H9 (cell line): ENCODE measurements around the gene CCT4. TPM values are rescaled to one million over a fixed set of nuclear protein-coding genes. Genes with fewer than 3 reads are reported as not detected.

Experiments
- DNase-seq: peaks from one replicate; pipeline ENCODE4 v3.0.0-alpha.2; 2017
- H2AFZ ChIP-seq: one replicate; pipeline ENCODE4 v1.6.1; 2013; ENCODE audit warnings: mild to moderate bottlenecking, low read length, control low read depth, moderate library complexity
- H2AK5ac ChIP-seq: 2 replicates; pipeline ENCODE4 v1.6.1; 2013; ENCODE audit warnings: low read length, control low read depth, mixed read lengths; ENCODE audit not compliant: insufficient read length
- H2BK120ac ChIP-seq: one replicate; pipeline ENCODE4 v1.6.1; 2013; ENCODE audit warnings: low read depth, mild to moderate bottlenecking, low read length, control low read depth, inconsistent platforms; ENCODE audit not compliant: poor library complexity, severe bottlenecking
- H2BK12ac ChIP-seq: 2 replicates; pipeline ENCODE4 v1.6.1; 2013; ENCODE audit warnings: low read length, control low read depth, mixed read lengths, low read depth; ENCODE audit not compliant: insufficient read length
- H2BK15ac ChIP-seq: 2 replicates; pipeline ENCODE4 v1.6.1; 2013; ENCODE audit warnings: low read depth, low read length, control low read depth
- H2BK20ac ChIP-seq: one replicate; pipeline ENCODE4 v1.6.1; 2013; ENCODE audit warnings: low read depth, mild to moderate bottlenecking, low read length, control low read depth, inconsistent platforms; ENCODE audit not compliant: poor library complexity, severe bottlenecking
- H2BK5ac ChIP-seq: 2 replicates; pipeline ENCODE4 v1.6.1; 2013; ENCODE audit warnings: low read length, control low read depth, mixed read lengths; ENCODE audit not compliant: insufficient read length
- H3K14ac ChIP-seq: 2 replicates; pipeline ENCODE4 v1.6.1; 2013; ENCODE audit warnings: low read length, control low read depth; ENCODE audit not compliant: insufficient read depth
- H3K18ac ChIP-seq: 2 replicates; pipeline ENCODE4 v1.6.1; 2013; ENCODE audit warnings: low read depth, mild to moderate bottlenecking, mixed read lengths, low read length, control low read depth; ENCODE audit not compliant: insufficient read length
- H3K23ac ChIP-seq: 2 replicates; pipeline ENCODE4 v1.6.1; 2013; ENCODE audit warnings: low read length, control low read depth, mixed read lengths, low read depth; ENCODE audit not compliant: insufficient read length
- H3K23me2 ChIP-seq: 2 replicates; pipeline ENCODE4 v1.6.1; 2013; ENCODE audit warnings: low read depth, mild to moderate bottlenecking, mixed read lengths, low read length, control low read depth; ENCODE audit not compliant: insufficient read length, poor library complexity, severe bottlenecking
- H3K27ac ChIP-seq: 2 replicates; pipeline ENCODE4 v1.5.1; 2013; ENCODE audit warnings: low read length, control low read depth, mixed read lengths, low read depth; ENCODE audit not compliant: insufficient read length
- H3K27me3 ChIP-seq: 2 replicates; pipeline ENCODE4 v1.6.1; 2013; ENCODE audit warnings: low read length, control low read depth, inconsistent platforms; ENCODE audit not compliant: insufficient read depth
- H3K4ac ChIP-seq: 2 replicates; pipeline ENCODE4 v1.6.1; 2013; ENCODE audit warnings: low read depth, mild to moderate bottlenecking, control low read depth, inconsistent platforms, low read length, moderate library complexity
- H3K4me1 ChIP-seq: 2 replicates; pipeline ENCODE4 v1.6.1; 2013; ENCODE audit warnings: low read length, control low read depth, inconsistent platforms; ENCODE audit not compliant: insufficient read depth
- H3K4me2 ChIP-seq: 2 replicates; pipeline ENCODE4 v1.6.1; 2013; ENCODE audit warnings: low read length, control low read depth, mixed read lengths; ENCODE audit not compliant: insufficient read length, insufficient read depth
- H3K56ac ChIP-seq: 2 replicates; pipeline ENCODE4 v1.6.1; 2013; ENCODE audit warnings: low read depth, mild to moderate bottlenecking, mixed read lengths, low read length, control low read depth; ENCODE audit not compliant: insufficient read length
- H3K79me1 ChIP-seq: 2 replicates; pipeline ENCODE4 v1.6.1; 2013; ENCODE audit warnings: low read depth, mild to moderate bottlenecking, moderate library complexity, low read length, control low read depth, inconsistent platforms; ENCODE audit not compliant: insufficient read depth, poor library complexity, severe bottlenecking
- H3K79me2 ChIP-seq: 2 replicates; pipeline ENCODE4 v1.6.1; 2013; ENCODE audit warnings: low read length, control low read depth, inconsistent platforms; ENCODE audit not compliant: insufficient read depth
- H3K9ac ChIP-seq: 2 replicates; pipeline ENCODE4 v1.6.1; 2013; ENCODE audit warnings: low read length, control low read depth, mixed read lengths; ENCODE audit not compliant: insufficient read length; ENCODE audit errors: extremely low read depth
- H3K9me3 ChIP-seq: one replicate; pipeline ENCODE4 v1.6.1; 2013; ENCODE audit warnings: low read depth, low read length, inconsistent platforms; ENCODE audit not compliant: control insufficient read depth
- H3T11ph ChIP-seq: one replicate; pipeline ENCODE4 v1.6.1; 2013; ENCODE audit warnings: mild to moderate bottlenecking, low read length, control low read depth, inconsistent platforms
- H4K20me1 ChIP-seq: one replicate; pipeline ENCODE4 v1.6.1; 2013; ENCODE audit not compliant: control insufficient read depth, insufficient read length, insufficient read depth
- H4K5ac ChIP-seq: 2 replicates; pipeline ENCODE4 v1.6.1; 2013; ENCODE audit warnings: low read depth, mild to moderate bottlenecking, mixed read lengths, low read length, control low read depth; ENCODE audit not compliant: insufficient read length
- H4K8ac ChIP-seq: replicated peaks from 2 replicates; pipeline ENCODE4 v1.6.1; 2013; ENCODE audit warnings: low read length, control low read depth, mixed read lengths, low read depth; ENCODE audit not compliant: insufficient read length
- H4K91ac ChIP-seq: 2 replicates; pipeline ENCODE4 v1.6.1; 2013; ENCODE audit warnings: low read depth, mild to moderate bottlenecking, moderate library complexity, mixed read lengths, low read length, control low read depth; ENCODE audit not compliant: insufficient read length
- H3K27ac Mint-ChIP-seq, 3 experiments: 2 replicates in 2 of 3; 3 replicates in 1 of 3; pipeline ENCODE4 v1.8.0; 2020 to 2021; ENCODE audit warnings: mixed read lengths in 3 of 3, mild to moderate bottlenecking in 1 of 3, moderate library complexity in 1 of 3
- H3K27me3 Mint-ChIP-seq: 2 replicates; pipeline ENCODE4 v1.8.0; 2021; ENCODE audit warnings: low read depth, mild to moderate bottlenecking, moderate library complexity, mixed read lengths
- H3K36me3 Mint-ChIP-seq, 3 experiments: 2 replicates in 2 of 3; 3 replicates in 1 of 3; pipeline ENCODE4 v1.8.0; 2020 to 2021; ENCODE audit warnings: low read depth in 3 of 3, mixed read lengths in 3 of 3; ENCODE audit not compliant: insufficient read depth in 1 of 3
- H3K4me1 Mint-ChIP-seq, 2 experiments: 2 replicates each; pipeline ENCODE4 v1.8.0; 2020; ENCODE audit warnings: mixed read lengths in 2 of 2
- H3K4me3 Mint-ChIP-seq, 2 experiments: 2 replicates in 1 of 2; 3 replicates in 1 of 2; pipeline ENCODE4 v1.8.0; 2020 to 2021; ENCODE audit warnings: mild to moderate bottlenecking in 2 of 2, mixed read lengths in 2 of 2, moderate library complexity in 1 of 2
- H3K9me3 Mint-ChIP-seq, 2 experiments: 2 replicates in 1 of 2; 3 replicates in 1 of 2; pipeline ENCODE4 v1.8.0; 2020; ENCODE audit warnings: mild to moderate bottlenecking in 2 of 2, mixed read lengths in 2 of 2, moderate library complexity in 1 of 2
- CTCF ChIP-seq: fragments of 200-600 bp; sonication (generic); conservative IDR thresholded peaks from 3 replicates; pipeline ENCODE4 v1.8.0; 2021; ENCODE audit warnings: antibody characterized with exemption, mild to moderate bottlenecking
- whole genome bisulfite sequencing: extraction: QIAGEN DNeasy Blood & Tissue Kit; methylation state at CpG from one replicate; pipeline ENCODE4 v1.1.7; 2013; ENCODE audit warnings: missing lambda C conversion rate, low lambda C conversion rate, mixed read lengths; ENCODE audit not compliant: insufficient read length; ENCODE audit errors: extremely low coverage; 5-methylcytosine and 5-hydroxymethylcytosine counted together
- total RNA-seq: library from RNA; stranded (reverse); gene quantifications from 2 replicates; pipeline ENCODE4 v1.2.1, GENCODE V29; 2021

The CCT4 gene
- total RNA-seq, 1 experiment from 2014 or later = 360 TPM

DNA sequence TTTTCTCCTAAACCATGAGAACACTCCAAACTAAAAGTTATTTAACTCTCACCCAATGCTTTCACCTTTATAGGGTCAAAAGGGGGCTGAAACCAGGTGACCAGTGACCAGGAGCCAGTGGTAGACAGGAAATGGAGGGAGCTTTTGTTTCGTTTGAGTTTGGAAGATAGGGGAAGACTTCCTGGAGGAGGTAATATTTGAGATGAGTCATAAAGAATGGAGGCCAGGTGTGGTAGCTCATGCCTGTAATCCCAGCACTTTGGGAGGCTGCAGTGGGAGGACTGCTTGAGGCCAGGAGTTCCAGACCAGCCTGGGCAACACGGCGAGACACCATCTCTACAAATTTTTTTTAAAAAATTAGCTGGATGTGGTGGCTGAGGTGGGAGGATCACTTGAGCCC lies 43.1 kb downstream of the CCT4 start:
- WGBS = no CpG with 5 or more reads among the region's 3 CpGs
- Histone ChIP-seq H3K27ac (no peak overlapping the region), H3K9me3 (no peaks in the 10 kb centered on the region), H3K27me3 (no peaks in the 10 kb centered on the region), H2AFZ (no peak overlapping the region), H2BK120ac (no peak overlapping the region), H3K9ac (no peak overlapping the region), H3K14ac (no peak overlapping the region), H3K23ac (no peak overlapping the region), H3K79me1 (no peaks in the 10 kb centered on the region), H3K4me1 (no peaks in the 10 kb centered on the region), H2BK5ac (no peak overlapping the region), H2BK20ac (no peak overlapping the region), H3K56ac (no peak overlapping the region), H4K91ac (no peak overlapping the region), H4K5ac (no peak overlapping the region), H3K18ac (no peak overlapping the region), H3K4ac (no peak overlapping the region), H2BK12ac (no peak overlapping the region), H3K4me2 (no peak overlapping the region), H3T11ph (no peak overlapping the region), H2BK15ac (no peak overlapping the region), H4K20me1 (no peaks in the 10 kb centered on the region), H3K79me2 (no peaks in the 10 kb centered on the region), H3K23me2 (no peaks in the 10 kb centered on the region), H4K8ac (no peak overlapping the region), H2AK5ac (no peak overlapping the region)
- Mint-ChIP-seq H3K36me3 (peaks cover 0 to 17% (median 5%) of the 10 kb centered on the region in 3 experiments; a peak in 6 of 7 replicates), H3K4me1 (no peaks in the 10 kb centered on the region; a peak in 1 of 4 replicates), H3K4me3 (no peak overlapping the region), H3K27me3 (no peaks in the 10 kb centered on the region), H3K9me3 (no peaks in the 10 kb centered on the region), H3K27ac (no peak overlapping the region)
- TF ChIP-seq CTCF = no peak
- DNase-seq = no peak
